ENCODE measurements around the gene RAP1A. TPM values are rescaled to one million over a fixed set of nuclear protein-coding genes. Genes with fewer than 3 reads are reported as not detected.

The RAP1A gene
- polyA plus RNA-seq, 1 of the 3 experiments (the other 2 are of a cell fraction), result 17.7 TPM

GRCh38 chr1:111635324-111636009 is 15.9 kb downstream of the RAP1A start (continued):
- TF ChIP-seq SMC3 (IDR thresholded peaks at IDR 0.05; ENCODE audit: low read depth, low read length), result no peak
- TF ChIP-seq CTCF (IDR thresholded peaks at IDR 0.05), result no peak
- TF ChIP-seq TAF1 (IDR thresholded peaks at IDR 0.05; ENCODE audit: borderline replicate concordance, low read depth, low read length), result no peak
- TF ChIP-seq IRF3 (IDR thresholded peaks at IDR 0.05; ENCODE audit: low read depth, low read length), result no peak
- TF ChIP-seq ELF1 (IDR thresholded peaks at IDR 0.05), result no peak
- no peak for TF ChIP-seq NRF1 (IDR thresholded peaks at IDR 0.05; ENCODE audit: low read depth, low read length)
- no peak for TF ChIP-seq YY1 (IDR thresholded peaks at IDR 0.05; ENCODE audit: low read depth)
- TF ChIP-seq USF1 (IDR thresholded peaks at IDR 0.05; ENCODE audit: borderline replicate concordance, low read depth), result no peak
- no peak for TF ChIP-seq SIN3A (IDR thresholded peaks at IDR 0.05; ENCODE audit: borderline replicate concordance, low read depth, low read length)
- TF ChIP-seq FOXM1 (IDR thresholded peaks at IDR 0.05; ENCODE audit: low read depth), result no peak

GRCh38 chr1:111638320-111638719 is 18.7 kb downstream of the RAP1A start:
- no peak overlapping the region for H3K9ac ChIP-seq
- H3K36me3 ChIP-seq (replicated peaks in 1 of 2; ENCODE audit: control insufficient read depth in 1 of 2, insufficient read depth in 2 of 2, low read length in 1 of 2), result peaks cover 0 to 10% of the 10 kb centered on the region in 2 experiments
- H3F3A ChIP-seq (replicated peaks; ENCODE audit: insufficient read depth), result no peaks in the 10 kb centered on the region
- H3K4me2 ChIP-seq, result no peak overlapping the region; the same call in 1 of the 2 replicates
- DNase-seq, result no peak
- TF ChIP-seq EZH2phosphoT487 (IDR thresholded peaks at IDR 0.05; ENCODE audit: borderline replicate concordance, low read depth) (no peak), NFIC (IDR thresholded peaks at IDR 0.05; ENCODE audit: borderline replicate concordance) (no peak), FOXM1 (IDR thresholded peaks at IDR 0.05; ENCODE audit: low read depth) (no peak), EP300 (IDR thresholded peaks at IDR 0.05; ENCODE audit: borderline replicate concordance in 1 of 2, low read depth in 1 of 2, low read length in 1 of 2) (no peak), ZBTB33 (IDR thresholded peaks at IDR 0.05; ENCODE audit: borderline replicate concordance, low read depth) (no peak), MXI1 (IDR thresholded peaks at IDR 0.05; ENCODE audit: low read depth, low read length) (no peak), SIN3A (IDR thresholded peaks at IDR 0.05; ENCODE audit: borderline replicate concordance, low read depth, low read length) (no peak), TCF12 (IDR thresholded peaks at IDR 0.05) (no peak), PBX3 (IDR thresholded peaks at IDR 0.05) (no peak), NRF1 (IDR thresholded peaks at IDR 0.05; ENCODE audit: low read depth, low read length) (no peak), USF1 (IDR thresholded peaks at IDR 0.05; ENCODE audit: borderline replicate concordance, low read depth) (no peak)
- H3K79me2 ChIP-seq (ENCODE audit: insufficient read depth), result peaks cover 81% of the 10 kb centered on the region
- H3K27ac ChIP-seq (ENCODE audit: low read depth in 2 of 2, low read length in 1 of 2), result no peak overlapping the region
- H3K9me3 ChIP-seq, result no peaks in the 10 kb centered on the region
- CTCF ChIA-PET, result no interaction called here
- POLR2A ChIA-PET, result no interaction called here
- H3K9me2 ChIP-seq, result no peaks in the 10 kb centered on the region
- H3K27me3 ChIP-seq (ENCODE audit: insufficient read depth), result no peaks in the 10 kb centered on the region
- H3K4me3 ChIP-seq (ENCODE audit: low read depth in 2 of 2, low read length in 1 of 2), result no peak overlapping the region
- no peak overlapping the region for H2AFZ ChIP-seq (ENCODE audit: low read depth)
- WGBS (ENCODE audit: low lambda C conversion rate), result 91% methylated on average over 4 of the region's 4 CpGs
- peaks cover 6% of the 10 kb centered on the region; the same call in 1 of the 2 replicates for H4K20me1 ChIP-seq (ENCODE audit: insufficient read depth)
- H3K4me1 ChIP-seq (ENCODE audit: control insufficient read depth in 1 of 2, insufficient read depth in 2 of 2, low read depth in 1 of 2, low read length in 1 of 2), result 0 out of 4 replicates have a peak, but pooled peaks cover 2 to 4% of the 10 kb centered on the region in 2 experiments
